Measurements from ENCODE around the gene KLF16.

DNA sequence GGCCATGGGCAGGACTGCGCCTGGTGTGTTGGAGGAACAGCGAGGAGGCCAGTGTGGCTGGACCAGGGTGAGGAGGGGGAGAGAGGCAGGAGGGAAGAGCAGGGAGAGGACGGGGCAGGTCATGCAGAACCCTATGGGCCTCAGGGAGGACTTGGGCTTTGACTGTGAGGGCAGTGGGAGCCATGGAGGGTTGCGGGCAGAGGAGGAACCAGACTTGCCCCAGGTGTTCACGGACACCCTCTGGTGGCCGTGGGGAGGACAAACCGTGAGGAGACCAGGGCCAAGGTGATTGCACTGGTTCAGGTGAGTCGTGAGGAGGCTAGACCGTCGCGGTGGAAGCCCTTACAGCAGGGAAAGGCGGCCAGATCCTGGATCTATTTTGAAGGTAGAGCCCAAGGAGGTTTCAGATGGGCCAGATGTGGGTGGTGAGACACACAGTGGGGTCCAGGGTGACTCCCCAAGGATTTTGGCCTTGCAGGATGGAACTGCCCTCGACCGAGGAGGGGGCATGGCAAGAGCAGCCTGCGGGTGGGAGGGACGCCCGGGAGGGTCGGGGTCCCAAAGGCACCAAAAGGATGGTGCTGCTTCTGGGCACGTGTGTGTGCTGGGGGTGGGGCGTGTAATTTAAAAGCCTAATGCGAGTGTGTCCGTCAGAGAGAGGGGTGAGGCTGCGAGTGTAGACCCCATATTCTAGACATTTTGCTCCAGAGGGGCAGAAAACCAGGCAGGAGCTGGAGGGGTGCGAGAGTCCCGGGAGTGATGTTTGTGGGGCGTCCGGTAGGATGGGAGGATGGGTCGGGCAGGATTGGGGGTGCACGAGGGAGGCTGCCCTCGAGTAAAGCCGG lies 12.3 kb downstream of the KLF16 start:
- TF ChIP-seq, protein P1, sequence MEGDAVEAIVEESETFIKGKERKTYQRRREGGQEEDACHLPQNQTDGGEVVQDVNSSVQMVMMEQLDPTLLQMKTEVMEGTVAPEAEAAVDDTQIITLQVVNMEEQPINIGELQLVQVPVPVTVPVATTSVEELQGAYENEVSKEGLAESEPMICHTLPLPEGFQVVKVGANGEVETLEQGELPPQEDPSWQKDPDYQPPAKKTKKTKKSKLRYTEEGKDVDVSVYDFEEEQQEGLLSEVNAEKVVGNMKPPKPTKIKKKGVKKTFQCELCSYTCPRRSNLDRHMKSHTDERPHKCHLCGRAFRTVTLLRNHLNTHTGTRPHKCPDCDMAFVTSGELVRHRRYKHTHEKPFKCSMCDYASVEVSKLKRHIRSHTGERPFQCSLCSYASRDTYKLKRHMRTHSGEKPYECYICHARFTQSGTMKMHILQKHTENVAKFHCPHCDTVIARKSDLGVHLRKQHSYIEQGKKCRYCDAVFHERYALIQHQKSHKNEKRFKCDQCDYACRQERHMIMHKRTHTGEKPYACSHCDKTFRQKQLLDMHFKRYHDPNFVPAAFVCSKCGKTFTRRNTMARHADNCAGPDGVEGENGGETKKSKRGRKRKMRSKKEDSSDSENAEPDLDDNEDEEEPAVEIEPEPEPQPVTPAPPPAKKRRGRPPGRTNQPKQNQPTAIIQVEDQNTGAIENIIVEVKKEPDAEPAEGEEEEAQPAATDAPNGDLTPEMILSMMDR (IDR thresholded peaks at IDR 0.05; ENCODE audit: low read length): peak; percentile 55
- no peak for TF ChIP-seq EZH2 (IDR thresholded peaks at IDR 0.05; ENCODE audit: borderline replicate concordance, low read length)

Data from OCI-LY1 (cell line).